ENCODE measurements around the gene F11R. TPM values are rescaled to one million over a fixed set of nuclear protein-coding genes. Genes with fewer than 3 reads are reported as not detected.

Gene F11R
- total and polyA plus RNA-seq, 10 of the 15 experiments (the other 5 are each of a cell fraction or from before 2014, with no cell fraction given) = 15.3 to 80.9 (median 24.3) TPM

DNA sequence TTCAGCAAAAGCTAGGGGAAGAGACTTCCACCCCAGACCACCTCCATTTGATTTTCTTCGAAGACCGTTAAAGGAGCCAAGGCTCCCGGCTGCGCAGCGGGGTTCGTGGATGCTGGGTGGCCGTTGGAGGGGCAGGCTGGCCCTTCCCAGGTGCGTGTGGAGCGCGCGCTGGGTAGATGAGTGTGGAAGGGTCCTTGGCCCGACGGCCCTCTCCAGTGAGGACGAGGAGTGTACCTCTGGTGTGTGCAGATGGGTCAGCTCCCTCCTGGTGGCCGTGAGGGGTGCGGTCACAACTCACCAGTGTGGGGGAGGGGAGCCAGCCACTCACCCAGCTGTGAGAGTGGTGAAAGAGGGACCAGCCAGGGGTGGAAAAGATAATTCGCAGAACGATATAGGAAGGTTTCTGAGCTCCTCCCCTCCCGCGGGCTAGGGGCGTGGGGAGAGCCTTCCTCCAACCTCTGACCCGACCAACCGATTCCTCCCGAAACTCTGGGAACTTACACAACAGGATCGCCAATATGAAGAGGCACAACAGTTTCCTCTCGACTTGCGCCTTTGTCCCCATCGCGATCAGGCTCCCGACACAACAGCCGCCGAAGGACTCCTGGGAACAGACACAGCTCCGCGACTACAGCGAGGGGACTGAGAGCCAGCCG, at the start of gene F11R (continued):
- TF ChIP-seq, protein P1, sequence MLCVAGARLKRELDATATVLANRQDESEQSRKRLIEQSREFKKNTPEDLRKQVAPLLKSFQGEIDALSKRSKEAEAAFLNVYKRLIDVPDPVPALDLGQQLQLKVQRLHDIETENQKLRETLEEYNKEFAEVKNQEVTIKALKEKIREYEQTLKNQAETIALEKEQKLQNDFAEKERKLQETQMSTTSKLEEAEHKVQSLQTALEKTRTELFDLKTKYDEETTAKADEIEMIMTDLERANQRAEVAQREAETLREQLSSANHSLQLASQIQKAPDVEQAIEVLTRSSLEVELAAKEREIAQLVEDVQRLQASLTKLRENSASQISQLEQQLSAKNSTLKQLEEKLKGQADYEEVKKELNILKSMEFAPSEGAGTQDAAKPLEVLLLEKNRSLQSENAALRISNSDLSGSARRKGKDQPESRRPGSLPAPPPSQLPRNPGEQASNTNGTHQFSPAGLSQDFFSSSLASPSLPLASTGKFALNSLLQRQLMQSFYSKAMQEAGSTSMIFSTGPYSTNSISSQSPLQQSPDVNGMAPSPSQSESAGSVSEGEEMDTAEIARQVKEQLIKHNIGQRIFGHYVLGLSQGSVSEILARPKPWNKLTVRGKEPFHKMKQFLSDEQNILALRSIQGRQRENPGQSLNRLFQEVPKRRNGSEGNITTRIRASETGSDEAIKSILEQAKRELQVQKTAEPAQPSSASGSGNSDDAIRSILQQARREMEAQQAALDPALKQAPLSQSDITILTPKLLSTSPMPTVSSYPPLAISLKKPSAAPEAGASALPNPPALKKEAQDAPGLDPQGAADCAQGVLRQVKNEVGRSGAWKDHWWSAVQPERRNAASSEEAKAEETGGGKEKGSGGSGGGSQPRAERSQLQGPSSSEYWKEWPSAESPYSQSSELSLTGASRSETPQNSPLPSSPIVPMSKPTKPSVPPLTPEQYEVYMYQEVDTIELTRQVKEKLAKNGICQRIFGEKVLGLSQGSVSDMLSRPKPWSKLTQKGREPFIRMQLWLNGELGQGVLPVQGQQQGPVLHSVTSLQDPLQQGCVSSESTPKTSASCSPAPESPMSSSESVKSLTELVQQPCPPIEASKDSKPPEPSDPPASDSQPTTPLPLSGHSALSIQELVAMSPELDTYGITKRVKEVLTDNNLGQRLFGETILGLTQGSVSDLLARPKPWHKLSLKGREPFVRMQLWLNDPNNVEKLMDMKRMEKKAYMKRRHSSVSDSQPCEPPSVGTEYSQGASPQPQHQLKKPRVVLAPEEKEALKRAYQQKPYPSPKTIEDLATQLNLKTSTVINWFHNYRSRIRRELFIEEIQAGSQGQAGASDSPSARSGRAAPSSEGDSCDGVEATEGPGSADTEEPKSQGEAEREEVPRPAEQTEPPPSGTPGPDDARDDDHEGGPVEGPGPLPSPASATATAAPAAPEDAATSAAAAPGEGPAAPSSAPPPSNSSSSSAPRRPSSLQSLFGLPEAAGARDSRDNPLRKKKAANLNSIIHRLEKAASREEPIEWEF (IDR thresholded peaks at IDR 0.05; ENCODE audit: insufficient replicate concordance, low read depth, low read length) = no peak
- TF ChIP-seq MTA3 (IDR thresholded peaks at IDR 0.05; ENCODE audit: borderline replicate concordance, low read length) = no peak
- TF ChIP-seq CBX3 (IDR thresholded peaks at IDR 0.05; ENCODE audit: borderline replicate concordance, low read depth) = no peak
- TF ChIP-seq ZSCAN29 (IDR thresholded peaks at IDR 0.05) = no peak
- TF ChIP-seq EP300 (IDR thresholded peaks at IDR 0.05; ENCODE audit: borderline replicate concordance in 1 of 2, control insufficient read depth in 1 of 2, low read depth in 2 of 2, low read length in 2 of 2) = no peak
- no peak for TF ChIP-seq CEBPB (IDR thresholded peaks at IDR 0.05; ENCODE audit: borderline replicate concordance in 1 of 2, low read depth in 2 of 2, low read length in 2 of 2)
- no peak for TF ChIP-seq SMAD5 (IDR thresholded peaks at IDR 0.05; ENCODE audit: low read depth)

Data from GM12878 (cell line).